CD4-positive, CD25-positive, alpha-beta regulatory T cell (primary cell): ENCODE results near the gene OR8B12. TPM values are rescaled to one million over a fixed set of nuclear protein-coding genes. Genes with fewer than 3 reads are reported as not detected.

Experiments
- ATAC-seq, 2 donors: fragments of 150-1000 bp; cut with Tn5 transposase; one replicate each; pipeline ENCODE4 v1.10.0; 2021; ENCODE audit warnings: low read depth in 2 of 2, moderate number of reproducible peaks in 2 of 2, moderate library complexity in 1 of 2
- DNase-seq, 3 donors: peaks; one replicate each; pipeline versions ENCODE4 v3.0.0 to v3.0.0-alpha.2; 2012 to 2022; ENCODE audit warnings: mixed read lengths in 1 of 3
- H3K27ac ChIP-seq: one replicate; pipeline ENCODE4 v1.7.0; 2013; ENCODE audit warnings: mild to moderate bottlenecking, low read length; ENCODE audit not compliant: insufficient read depth, poor library complexity, severe bottlenecking
- H3K27me3 ChIP-seq: one replicate; pipeline ENCODE4 v1.7.0; 2013; ENCODE audit warnings: low read length; ENCODE audit not compliant: control insufficient read depth, insufficient read depth
- H3K36me3 ChIP-seq: one replicate; pipeline ENCODE4 v1.7.0; 2013; ENCODE audit warnings: mild to moderate bottlenecking, low read length, moderate library complexity; ENCODE audit not compliant: control insufficient read depth, insufficient read depth
- H3K4me1 ChIP-seq: 2 replicates; pipeline ENCODE4 v1.7.0; 2013; ENCODE audit warnings: mild to moderate bottlenecking, low read length; ENCODE audit not compliant: insufficient read depth, control insufficient read depth, poor library complexity, severe bottlenecking
- H3K4me3 ChIP-seq: one replicate; pipeline ENCODE4 v1.7.0; 2013; ENCODE audit warnings: low read depth, mild to moderate bottlenecking, low read length, moderate library complexity
- H3K9me3 ChIP-seq, 2 experiments: 1 replicate in 1 of 2; 2 replicates in 1 of 2; pipeline ENCODE4 v1.7.0; 2013; ENCODE audit warnings: low read length in 2 of 2, mild to moderate bottlenecking in 1 of 2, moderate library complexity in 1 of 2; ENCODE audit not compliant: control insufficient read depth in 2 of 2
- H3K27ac Mint-ChIP-seq, 3 donors: one replicate each; pipeline ENCODE4 v1.8.0; 2020 to 2022; ENCODE audit warnings: mild to moderate bottlenecking in 3 of 3, mixed read lengths in 3 of 3, moderate library complexity in 2 of 3
- H3K27me3 Mint-ChIP-seq: one replicate; pipeline ENCODE4 v1.8.0; 2022; ENCODE audit warnings: mild to moderate bottlenecking, mixed read lengths
- H3K36me3 Mint-ChIP-seq: one replicate; pipeline ENCODE4 v1.8.0; 2020; ENCODE audit warnings: mixed read lengths
- H3K4me1 Mint-ChIP-seq, 4 donors: one replicate each; pipeline ENCODE4 v1.8.0; 2020 to 2022; ENCODE audit warnings: mixed read lengths in 4 of 4, mild to moderate bottlenecking in 1 of 4
- H3K4me3 Mint-ChIP-seq, 4 donors: one replicate each; pipeline ENCODE4 v1.8.0; 2020 to 2022; ENCODE audit warnings: mild to moderate bottlenecking in 4 of 4, mixed read lengths in 4 of 4, moderate library complexity in 3 of 4
- H3K9me3 Mint-ChIP-seq, 7 donors: one replicate each; pipeline ENCODE4 v1.8.0; 2020 to 2022; ENCODE audit warnings: mixed read lengths in 7 of 7, mild to moderate bottlenecking in 3 of 7, moderate library complexity in 2 of 7
- polyA plus RNA-seq, 4 donors: library from polyadenylated mRNA; unstranded; fragments of 300-500 nt; fragmentation: Illumina TruSeq; gene quantifications; one replicate each; pipeline ENCODE4 v1.2.3, GENCODE V29; 2021
- total RNA-seq: library from RNA; stranded (reverse); gene quantifications from one replicate; pipeline ENCODE4 v1.2.3, GENCODE V29; 2022

OR8B12 gene
- total and polyA plus RNA-seq, 5 donors from 2014 or later, result not detected

DNA sequence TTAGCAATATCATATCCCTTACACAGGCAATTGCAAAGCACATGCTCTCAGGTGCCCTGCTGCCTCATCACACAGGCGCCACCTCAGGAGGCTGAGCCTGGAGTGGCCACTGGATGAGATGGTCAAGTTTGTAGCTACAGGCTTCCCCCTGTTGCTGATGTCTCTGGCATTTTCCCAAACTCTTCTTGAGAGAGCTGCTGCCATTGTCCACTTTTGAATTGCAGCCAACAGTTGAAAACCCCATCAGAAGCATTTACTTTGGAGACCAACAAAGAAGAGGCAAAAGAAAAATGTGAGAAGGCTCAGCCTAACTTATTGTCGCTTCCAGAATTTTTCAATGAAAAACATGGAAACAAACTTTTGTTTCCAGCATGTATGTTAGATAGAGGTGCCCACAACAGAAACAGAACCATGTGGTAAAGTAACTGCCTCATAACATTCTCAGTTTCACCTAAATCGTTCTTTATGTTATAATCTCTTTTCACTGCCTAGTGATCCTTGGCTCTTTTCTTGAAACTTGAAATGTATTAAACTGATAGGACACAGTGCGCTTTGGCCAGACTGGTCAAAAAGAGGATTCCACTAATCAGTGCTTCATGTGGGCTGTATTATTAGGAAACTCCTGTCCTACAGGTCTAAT, 50.3 kb downstream of the OR8B12 start:
- H3K9me3 ChIP-seq, result no peaks in the 10 kb centered on the region
- H3K27me3 ChIP-seq, result no peaks in the 10 kb centered on the region
- Mint-ChIP-seq H3K27me3 (no peaks in the 10 kb centered on the region), H3K4me1 (no peaks in the 10 kb centered on the region), H3K9me3 (peaks cover 0 to 14% (median 2%) of the 10 kb centered on the region in 7 donors), H3K36me3 (no peaks in the 10 kb centered on the region), H3K27ac (no peak overlapping the region), H3K4me3 (no peak overlapping the region)
- DNase-seq (no peak), ATAC-seq (no peak)
- H3K27ac ChIP-seq, result no peak overlapping the region
- H3K4me3 ChIP-seq, result no peak overlapping the region
- no peaks in the 10 kb centered on the region for H3K4me1 ChIP-seq
- H3K36me3 ChIP-seq, result no peaks in the 10 kb centered on the region

Other genes starting within 250 kb of the OR8B12 start
- gene OR8D1, start 229.7 kb downstream of the OR8B12 start, total RNA-seq, result not detected
- not detected for gene OR8D1, start 229.7 kb downstream of the OR8B12 start, polyA plus RNA-seq
- gene OR8D2, start 223.5 kb downstream of the OR8B12 start, total RNA-seq, result not detected
- gene OR8D2, start 223.5 kb downstream of the OR8B12 start, polyA plus RNA-seq, result not detected
- not detected for gene OR8B2, start 159.2 kb downstream of the OR8B12 start, total RNA-seq
- gene OR8B2, start 159.2 kb downstream of the OR8B12 start, polyA plus RNA-seq, result not detected
- gene OR8B3, start 144.6 kb downstream of the OR8B12 start, total RNA-seq, result not detected
- not detected for gene OR8B3, start 144.6 kb downstream of the OR8B12 start, polyA plus RNA-seq
- gene OR8B4, start 118.8 kb downstream of the OR8B12 start, total RNA-seq, result not detected
- gene OR8B4, start 118.8 kb downstream of the OR8B12 start, polyA plus RNA-seq, result not detected
- not detected for gene OR8B8, start 98.0 kb downstream of the OR8B12 start, total RNA-seq
- gene OR8B8, start 98.0 kb downstream of the OR8B12 start, polyA plus RNA-seq, result not detected
- not detected for gene OR8A1, start 26.3 kb upstream of the OR8B12 start, total RNA-seq
- not detected for gene OR8A1, start 26.3 kb upstream of the OR8B12 start, polyA plus RNA-seq
- gene PANX3, start 67.8 kb upstream of the OR8B12 start, total RNA-seq, result not detected
- not detected for gene PANX3, start 67.8 kb upstream of the OR8B12 start, polyA plus RNA-seq
- 60.7 TPM for gene TBRG1, start 79.2 kb upstream of the OR8B12 start, total RNA-seq
- 10 to 100 TPM; 30.3 to 42.3 (median 38.0) TPM for gene TBRG1, start 79.2 kb upstream of the OR8B12 start, polyA plus RNA-seq
- gene SIAE, start 130.1 kb upstream of the OR8B12 start, total RNA-seq, result 5.0 TPM
- 1 to 10 TPM; 1.4 to 3.0 (median 2.3) TPM for gene SIAE, start 130.1 kb upstream of the OR8B12 start, polyA plus RNA-seq
- 0.22 TPM for gene SPA17, start 130.2 kb upstream of the OR8B12 start, total RNA-seq
- 1 to 10 TPM; 1.0 to 2.5 (median 1.3) TPM for gene SPA17, start 130.2 kb upstream of the OR8B12 start, polyA plus RNA-seq
- gene NRGN, start 196.3 kb upstream of the OR8B12 start, total RNA-seq, result 58.8 TPM
- under 1 TPM; 0.16 to 0.23 (median 0.22) TPM for gene NRGN, start 196.3 kb upstream of the OR8B12 start, polyA plus RNA-seq
- 0.44 TPM for gene VSIG2, start 208.6 kb upstream of the OR8B12 start, total RNA-seq
- gene VSIG2, start 208.6 kb upstream of the OR8B12 start, polyA plus RNA-seq, result 1 to 10 TPM in 2 of 4 donors, under 1 TPM in 2; 0.71 to 3.9 (median 0.95) TPM
- 3.0 TPM for gene ESAM, start 218.6 kb upstream of the OR8B12 start, total RNA-seq
- gene ESAM, start 218.6 kb upstream of the OR8B12 start, polyA plus RNA-seq, result 1 to 10 TPM in 2 of 4 donors, under 1 TPM in 1, not detected in 1; 0.55 to 3.1 (median 2.3) TPM